SU-DHL-6 (cell line): ENCODE data around the gene S100PBP.
"Not testable (repeated sequence)": the region's sequence is repeated elsewhere in the genome, so short reads cannot be mapped to it uniquely, and the experiment has no call there.

Experiments used
- EZH2phosphoT487 ChIP-seq: fragments of 200-600 bp; sonication (generic), shearing (Covaris generic); conservative IDR thresholded peaks from 2 replicates; pipeline ENCODE4 v1.6.1; 2018; ENCODE audit warnings: mild to moderate bottlenecking, antibody characterized with exemption, low read length, moderate library complexity, mixed read lengths
- TF ChIP-seq, protein P1 (sequence below): fragments of 200-600 bp; sonication (generic); IDR thresholded peaks from one replicate; pipeline ENCODE4 v1.5.1; 2017; ENCODE audit warnings: antibody characterized with exemption, mild to moderate bottlenecking, low read length, moderate library complexity; ENCODE audit not compliant: insufficient read depth, poor library complexity, severe bottlenecking

DNA sequence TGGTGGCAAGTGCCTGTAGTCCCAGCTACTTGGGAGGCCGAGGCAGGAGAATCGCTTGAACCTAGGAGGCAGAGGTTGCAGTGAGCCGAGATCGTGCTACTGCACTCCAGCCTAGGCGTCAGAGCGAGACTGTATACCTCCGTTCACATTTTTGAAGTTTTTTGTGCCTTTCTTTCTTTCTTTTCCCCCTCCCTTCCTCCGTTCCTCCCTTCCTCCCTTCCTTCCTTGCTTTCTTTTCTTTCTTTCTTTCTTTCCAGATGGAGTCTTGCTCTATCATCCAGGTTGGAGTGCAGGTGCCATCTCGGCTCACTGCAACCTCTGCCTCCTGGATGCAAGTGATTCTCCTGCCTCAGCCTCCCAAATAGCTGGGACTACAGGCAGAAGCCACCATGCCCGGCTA, 88.1 kb downstream of the S100PBP start:
- TF ChIP-seq, protein P1, sequence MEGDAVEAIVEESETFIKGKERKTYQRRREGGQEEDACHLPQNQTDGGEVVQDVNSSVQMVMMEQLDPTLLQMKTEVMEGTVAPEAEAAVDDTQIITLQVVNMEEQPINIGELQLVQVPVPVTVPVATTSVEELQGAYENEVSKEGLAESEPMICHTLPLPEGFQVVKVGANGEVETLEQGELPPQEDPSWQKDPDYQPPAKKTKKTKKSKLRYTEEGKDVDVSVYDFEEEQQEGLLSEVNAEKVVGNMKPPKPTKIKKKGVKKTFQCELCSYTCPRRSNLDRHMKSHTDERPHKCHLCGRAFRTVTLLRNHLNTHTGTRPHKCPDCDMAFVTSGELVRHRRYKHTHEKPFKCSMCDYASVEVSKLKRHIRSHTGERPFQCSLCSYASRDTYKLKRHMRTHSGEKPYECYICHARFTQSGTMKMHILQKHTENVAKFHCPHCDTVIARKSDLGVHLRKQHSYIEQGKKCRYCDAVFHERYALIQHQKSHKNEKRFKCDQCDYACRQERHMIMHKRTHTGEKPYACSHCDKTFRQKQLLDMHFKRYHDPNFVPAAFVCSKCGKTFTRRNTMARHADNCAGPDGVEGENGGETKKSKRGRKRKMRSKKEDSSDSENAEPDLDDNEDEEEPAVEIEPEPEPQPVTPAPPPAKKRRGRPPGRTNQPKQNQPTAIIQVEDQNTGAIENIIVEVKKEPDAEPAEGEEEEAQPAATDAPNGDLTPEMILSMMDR = not testable (repeated sequence)
- not testable (repeated sequence) for TF ChIP-seq EZH2phosphoT487
